ENCODE results near the gene SLC26A5. TPM values are rescaled to one million over a fixed set of nuclear protein-coding genes. Genes with fewer than 3 reads are reported as not detected.

The SLC26A5 gene
- not detected for polyA plus RNA-seq (2012; ENCODE audit: insufficient read length, low read depth)

- no peak for TF ChIP-seq SIN3A (IDR thresholded peaks at IDR 0.05; ENCODE audit: borderline replicate concordance, insufficient read depth, low read length)
- TF ChIP-seq TAF1 (IDR thresholded peaks at IDR 0.05; ENCODE audit: borderline replicate concordance, insufficient read depth, low read length): no peak
- no peak for TF ChIP-seq FOXP2 (optimal IDR thresholded peaks at IDR 0.05; ENCODE audit: borderline replicate concordance, extremely low read depth, extremely low read length, insufficient read depth)
- TF ChIP-seq REST (IDR thresholded peaks at IDR 0.05; ENCODE audit: insufficient read depth in 1 of 2, low read depth in 2 of 2, low read length in 2 of 2): no peak
- no peak for TF ChIP-seq POLR2AphosphoS5 (IDR thresholded peaks at IDR 0.05; ENCODE audit: low read depth, low read length)
These were observed at the start of gene SLC26A5 for GRCh38 chr7:103446049-103446520. Gene SLC26A5, minus strand, starts transcription at chr7:103446207. Its CDS starts 24,693 bp downstream, at chr7:103421514.

GRCh38 chr7:103487419-103487818 lies 41.4 kb upstream of the SLC26A5 start:
- TF ChIP-seq POLR2AphosphoS5 (IDR thresholded peaks at IDR 0.05; ENCODE audit: low read depth, low read length) (no peak), FOXP2 (optimal IDR thresholded peaks at IDR 0.05; ENCODE audit: borderline replicate concordance, extremely low read depth, extremely low read length, insufficient read depth) (no peak), REST (IDR thresholded peaks at IDR 0.05; ENCODE audit: insufficient read depth in 1 of 2, low read depth in 2 of 2, low read length in 2 of 2) (no peak), SIN3A (IDR thresholded peaks at IDR 0.05; ENCODE audit: borderline replicate concordance, insufficient read depth, low read length) (no peak), TAF1 (IDR thresholded peaks at IDR 0.05; ENCODE audit: borderline replicate concordance, insufficient read depth, low read length) (no peak)

- TF ChIP-seq SIN3A (IDR thresholded peaks at IDR 0.05; ENCODE audit: borderline replicate concordance, insufficient read depth, low read length) (no peak), FOXP2 (optimal IDR thresholded peaks at IDR 0.05; ENCODE audit: borderline replicate concordance, extremely low read depth, extremely low read length, insufficient read depth) (no peak), TAF1 (IDR thresholded peaks at IDR 0.05; ENCODE audit: borderline replicate concordance, insufficient read depth, low read length) (no peak), REST (IDR thresholded peaks at IDR 0.05; ENCODE audit: insufficient read depth in 1 of 2, low read depth in 2 of 2, low read length in 2 of 2) (no peak), POLR2AphosphoS5 (IDR thresholded peaks at IDR 0.05; ENCODE audit: low read depth, low read length) (no peak)
These were observed 34.8 kb upstream of the SLC26A5 start for GRCh38 chr7:103480771-103481170.

- TF ChIP-seq FOXP2 (optimal IDR thresholded peaks at IDR 0.05; ENCODE audit: borderline replicate concordance, extremely low read depth, extremely low read length, insufficient read depth) (no peak), TAF1 (IDR thresholded peaks at IDR 0.05; ENCODE audit: borderline replicate concordance, insufficient read depth, low read length) (no peak), SIN3A (IDR thresholded peaks at IDR 0.05; ENCODE audit: borderline replicate concordance, insufficient read depth, low read length) (no peak), REST (IDR thresholded peaks at IDR 0.05; ENCODE audit: insufficient read depth in 1 of 2, low read depth in 2 of 2, low read length in 2 of 2) (no peak), POLR2AphosphoS5 (IDR thresholded peaks at IDR 0.05; ENCODE audit: low read depth, low read length) (no peak)
These were observed 28.9 kb upstream of the SLC26A5 start for GRCh38 chr7:103474956-103475355.

Measured in PFSK-1 (cell line).